ENCODE data around the gene MALRD1. TPM values are rescaled to one million over a fixed set of nuclear protein-coding genes. Genes with fewer than 3 reads are reported as not detected.

MALRD1 gene
- total and polyA plus RNA-seq, 4 donors, result 0.17 to 17.9 (median 4.1) TPM

GRCh38 chr10:19252531-19252930 lies 203.9 kb downstream of the MALRD1 start:
- H3K36me3 ChIP-seq (ENCODE audit: control insufficient read depth in 4 of 4, insufficient read depth in 4 of 4, low read length in 4 of 4), result no peaks in the 10 kb centered on the region
- H3K4me3 ChIP-seq, result no peak overlapping the region
- no peak for TF ChIP-seq CTCF (IDR thresholded peaks at IDR 0.05; ENCODE audit: control extremely low read depth, extremely low read depth)
- H3K27ac ChIP-seq (ENCODE audit: low read depth in 1 of 2, low read length in 1 of 2), result no peak overlapping the region
- H3K9me3 ChIP-seq (ENCODE audit: control insufficient read depth in 4 of 4, insufficient read depth in 3 of 4, low read length in 3 of 4), result no peaks in the 10 kb centered on the region
- peak in 2 of 3 donors; percentile 44 to 71 for DNase-seq
- H3K9ac ChIP-seq (ENCODE audit: insufficient read depth in 1 of 2, low read length in 2 of 2), result no peak overlapping the region
- H3K27me3 ChIP-seq (ENCODE audit: control insufficient read depth in 3 of 3, insufficient read depth in 3 of 3, low read length in 2 of 3), result no peaks in the 10 kb centered on the region
- no peak for ATAC-seq (ENCODE audit: insufficient read depth, low FRiP score)
- peaks cover 0 to 42% (median 0%) of the 10 kb centered on the region in 5 donors for H3K4me1 ChIP-seq (ENCODE audit: control insufficient read depth in 5 of 5, insufficient read depth in 5 of 5, low read length in 5 of 5)

- ATAC-seq (ENCODE audit: insufficient read depth, low FRiP score) (no peak), DNase-seq (no peak)
- TF ChIP-seq CTCF (IDR thresholded peaks at IDR 0.05; ENCODE audit: control extremely low read depth, extremely low read depth), result no peak
- no peak overlapping the region for H3K27ac ChIP-seq (ENCODE audit: low read depth in 1 of 2, low read length in 1 of 2)
- 61 to 65% methylated on average over 1 of the region's 1 CpG for WGBS, 2 donors
- no peak overlapping the region for H3K9ac ChIP-seq (ENCODE audit: insufficient read depth in 1 of 2, low read length in 2 of 2)
- H3K27me3 ChIP-seq (ENCODE audit: control insufficient read depth in 3 of 3, insufficient read depth in 3 of 3, low read length in 2 of 3), result no peaks in the 10 kb centered on the region
- H3K9me3 ChIP-seq (ENCODE audit: control insufficient read depth in 4 of 4, insufficient read depth in 3 of 4, low read length in 3 of 4), result no peaks in the 10 kb centered on the region
- H3K4me1 ChIP-seq (ENCODE audit: control insufficient read depth in 5 of 5, insufficient read depth in 5 of 5, low read length in 5 of 5), result peaks cover 0 to 20% (median 0%) of the 10 kb centered on the region in 5 donors
- H3K4me3 ChIP-seq, result no peak overlapping the region
- no peaks in the 10 kb centered on the region for H3K36me3 ChIP-seq (ENCODE audit: control insufficient read depth in 4 of 4, insufficient read depth in 4 of 4, low read length in 4 of 4)
Measured at GRCh38 chr10:19256331-19256730, 207.7 kb downstream of the MALRD1 start.

GRCh38 chr10:19263262-19263661 lies 214.7 kb downstream of the MALRD1 start:
- DNase-seq, result no peak
- Histone ChIP-seq H3K27ac (ENCODE audit: low read depth in 1 of 2, low read length in 1 of 2) (no peak overlapping the region), H3K36me3 (ENCODE audit: control insufficient read depth in 4 of 4, insufficient read depth in 4 of 4, low read length in 4 of 4) (no peaks in the 10 kb centered on the region), H3K4me1 (ENCODE audit: control insufficient read depth in 5 of 5, insufficient read depth in 5 of 5, low read length in 5 of 5) (no peaks in the 10 kb centered on the region), H3K27me3 (ENCODE audit: control insufficient read depth in 3 of 3, insufficient read depth in 3 of 3, low read length in 2 of 3) (no peaks in the 10 kb centered on the region), H3K4me3 (no peak overlapping the region), H3K9ac (ENCODE audit: insufficient read depth in 1 of 2, low read length in 2 of 2) (no peak overlapping the region), H3K9me3 (ENCODE audit: control insufficient read depth in 4 of 4, insufficient read depth in 3 of 4, low read length in 3 of 4) (no peaks in the 10 kb centered on the region)
- ATAC-seq (ENCODE audit: insufficient read depth, low FRiP score), result no peak
- TF ChIP-seq CTCF (IDR thresholded peaks at IDR 0.05; ENCODE audit: control extremely low read depth, extremely low read depth), result no peak
- WGBS, 2 donors, result 83 to 91% methylated on average over 1 of the region's 1 CpG

DNA sequence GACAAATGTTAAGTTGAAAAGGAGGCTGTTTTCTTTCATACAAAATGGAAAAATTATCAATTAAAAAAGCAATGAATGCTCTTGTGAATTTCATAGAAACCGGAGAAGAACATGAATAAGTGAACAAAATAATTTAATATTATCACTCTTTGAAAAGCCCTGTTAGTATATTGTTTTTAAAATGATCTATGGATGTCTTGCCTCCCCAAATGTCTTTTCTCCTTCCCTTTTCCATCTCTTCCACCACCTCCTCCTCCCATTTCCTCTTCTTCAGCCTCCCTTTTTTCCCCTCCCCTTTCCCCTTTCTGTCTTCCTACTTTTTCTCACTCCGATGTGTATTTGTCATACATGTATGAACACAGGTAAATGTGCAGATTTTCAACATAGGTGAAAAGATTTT lies 234.7 kb downstream of the MALRD1 start:
- H3K27ac ChIP-seq (ENCODE audit: low read depth in 1 of 2, low read length in 1 of 2), result no peak overlapping the region
- H3K27me3 ChIP-seq (ENCODE audit: control insufficient read depth in 3 of 3, insufficient read depth in 3 of 3, low read length in 2 of 3), result no peaks in the 10 kb centered on the region
- no peak for TF ChIP-seq CTCF (IDR thresholded peaks at IDR 0.05; ENCODE audit: control extremely low read depth, extremely low read depth)
- no peaks in the 10 kb centered on the region for H3K9me3 ChIP-seq (ENCODE audit: control insufficient read depth in 4 of 4, insufficient read depth in 3 of 4, low read length in 3 of 4)
- ATAC-seq (ENCODE audit: insufficient read depth, low FRiP score) (no peak), DNase-seq (no peak)
- no peaks in the 10 kb centered on the region for H3K4me1 ChIP-seq (ENCODE audit: control insufficient read depth in 5 of 5, insufficient read depth in 5 of 5, low read length in 5 of 5)
- H3K36me3 ChIP-seq (ENCODE audit: control insufficient read depth in 4 of 4, insufficient read depth in 4 of 4, low read length in 4 of 4), result no peaks in the 10 kb centered on the region
- 82 to 91% methylated on average over 2 of the region's 2 CpGs for WGBS, 2 donors
- H3K4me3 ChIP-seq, result no peak overlapping the region
- H3K9ac ChIP-seq (ENCODE audit: insufficient read depth in 1 of 2, low read length in 2 of 2), result no peak overlapping the region
